ENCODE measurements around the gene SLC6A19.
A peak's percentile ranks its signal among the peaks of the same experiment; 100 is the strongest.

Gene SLC6A19

DNA sequence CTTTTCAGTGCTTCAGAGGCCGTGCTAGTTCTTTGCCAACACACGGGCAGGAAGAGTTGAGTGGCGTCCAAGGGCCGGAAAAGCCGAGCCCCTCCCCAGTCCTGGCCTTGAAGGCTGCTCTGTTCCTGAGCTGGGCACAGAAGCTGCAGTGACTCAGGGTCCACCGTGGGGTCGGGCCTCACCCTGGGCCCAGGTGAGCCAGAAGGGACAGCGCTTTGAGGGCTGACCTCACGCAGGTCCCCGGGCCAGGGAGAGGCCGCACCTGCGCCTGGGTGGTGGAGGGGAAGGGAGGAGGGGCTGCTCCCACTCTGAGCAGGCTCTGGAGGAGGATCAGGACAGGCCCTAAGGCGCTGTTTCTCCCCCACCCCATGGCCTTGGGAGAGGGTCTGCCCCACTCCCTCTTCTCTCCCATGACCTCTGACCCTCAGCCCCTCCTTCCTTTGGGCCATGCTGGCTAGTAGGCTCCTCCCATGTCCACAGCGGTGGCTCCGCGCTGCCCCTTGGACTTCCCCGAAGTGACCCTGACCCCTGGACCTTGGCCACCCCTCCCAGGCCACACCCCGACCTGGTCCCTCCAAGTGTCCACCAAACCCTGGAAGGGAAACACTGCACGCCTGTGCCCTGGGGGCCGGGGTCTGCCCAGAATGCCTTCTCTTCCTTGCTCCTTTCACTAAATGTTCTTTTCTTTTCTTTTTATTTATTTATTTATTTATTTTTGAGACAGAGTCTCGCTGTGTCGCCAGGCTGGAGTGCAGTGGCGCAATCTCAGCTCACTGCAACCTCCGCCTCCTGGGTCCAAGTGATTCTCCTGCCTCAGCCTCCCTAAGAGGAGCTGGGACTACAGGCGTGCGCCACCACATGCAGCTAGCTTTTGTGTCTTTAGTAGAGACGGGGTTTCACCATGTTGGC is 19.7 kb upstream of the SLC6A19 start:
- DNase-seq = no peak

DNA sequence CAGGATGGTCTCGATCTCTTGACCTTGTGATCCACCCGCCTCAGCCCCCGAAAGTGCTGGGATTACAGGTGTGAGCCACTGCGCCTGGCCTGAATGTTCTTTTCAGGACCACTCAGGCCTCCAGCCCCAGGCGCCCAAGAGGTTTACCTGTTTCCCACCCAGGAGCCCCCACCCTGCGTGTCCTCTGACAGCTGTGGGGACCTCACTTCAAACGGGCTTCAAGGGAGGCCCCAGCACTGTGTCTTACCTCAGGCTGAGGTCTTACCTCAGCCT is 19.1 kb upstream of the SLC6A19 start:
- no peak for DNase-seq

DNA sequence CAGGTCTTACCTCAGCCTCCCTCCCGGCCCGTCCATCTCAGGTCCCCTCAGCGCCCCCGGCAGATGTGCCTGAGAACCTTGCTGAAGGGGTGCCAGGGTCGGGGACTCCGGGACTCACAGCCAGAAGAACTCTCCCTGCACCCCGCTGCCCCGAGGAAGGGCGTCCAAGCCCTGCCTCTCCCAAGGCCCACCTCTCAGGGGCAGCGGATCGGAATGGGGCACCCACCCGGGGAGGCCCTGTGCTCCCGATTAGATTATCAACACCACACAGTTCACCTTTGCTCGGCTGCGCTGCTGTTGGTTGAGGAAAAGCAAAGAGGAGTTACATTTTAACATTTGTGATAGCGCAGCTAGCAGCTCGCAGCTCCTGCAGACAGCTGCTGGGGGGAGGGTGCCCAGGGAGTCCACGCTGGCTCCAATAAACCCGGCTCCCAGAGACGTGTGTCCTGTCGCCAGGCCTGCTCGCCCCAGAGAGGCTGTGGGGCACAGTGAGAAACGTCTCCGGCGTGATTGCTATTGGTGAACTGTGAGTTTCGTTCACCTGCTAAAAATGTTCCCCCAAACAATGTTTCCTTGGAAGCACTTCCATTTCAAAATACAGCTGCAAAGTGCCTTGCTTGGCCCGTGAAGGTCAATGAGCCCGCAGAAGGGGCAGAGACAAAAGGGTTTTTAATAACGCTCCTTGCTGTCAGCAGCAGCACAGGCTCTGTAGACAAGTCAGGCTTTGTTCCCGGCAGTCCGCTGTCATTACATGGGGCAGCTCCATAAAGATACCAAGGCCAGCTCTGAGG is 18.6 kb upstream of the SLC6A19 start:
- DNase-seq = no peak

DNA sequence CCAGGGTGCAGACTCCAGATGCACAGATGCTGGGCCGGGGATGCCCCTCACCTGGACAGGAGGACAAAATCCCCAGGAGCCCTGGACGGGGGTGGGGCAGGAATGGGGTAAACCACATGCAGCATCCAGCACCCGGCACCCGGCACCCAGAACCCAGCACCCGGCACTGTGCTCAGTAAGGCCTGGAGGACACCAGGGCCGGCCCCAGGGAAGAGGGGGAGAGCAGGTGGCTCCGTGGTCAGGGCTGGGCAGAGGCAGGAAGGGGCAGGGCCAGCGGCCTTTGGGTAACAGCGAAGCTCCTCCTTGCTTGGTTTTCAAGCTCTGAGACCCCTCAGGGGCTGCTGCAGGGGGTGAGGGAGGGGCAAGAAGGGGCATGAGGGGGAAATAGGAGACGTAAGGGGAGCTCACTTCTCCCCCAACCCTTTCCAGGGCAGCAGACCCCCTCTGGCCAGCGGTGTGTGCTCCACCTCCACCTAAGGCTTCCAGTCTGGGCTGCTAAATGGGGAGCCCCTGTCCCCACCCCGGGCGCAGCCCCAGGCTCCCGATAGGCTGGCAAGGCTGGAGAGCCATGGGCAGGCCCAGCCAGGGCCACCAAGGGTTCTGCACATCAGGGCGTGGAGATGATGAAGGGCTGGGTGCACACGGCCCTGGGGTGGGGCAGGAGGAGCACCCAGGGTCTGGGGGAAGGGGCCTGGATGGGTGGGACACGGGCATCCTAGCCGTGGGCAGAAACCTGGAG is 17.8 kb upstream of the SLC6A19 start:
- no peak for DNase-seq

DNA sequence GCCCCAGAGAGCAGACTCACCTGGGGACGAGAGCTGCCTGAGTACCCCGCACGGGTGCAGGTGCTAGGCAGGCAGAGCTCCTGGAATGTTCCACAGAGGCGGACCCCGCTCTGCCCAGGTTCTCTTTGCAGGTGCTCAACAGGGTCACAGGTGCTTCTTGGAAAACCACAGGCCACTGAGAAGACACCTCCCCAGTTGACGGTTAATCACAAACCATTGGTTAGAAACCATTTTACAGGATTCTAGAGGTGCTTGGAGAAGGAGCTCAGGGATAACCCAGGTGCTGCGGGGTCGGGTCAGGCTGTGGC is 17.3 kb upstream of the SLC6A19 start:
- DNase-seq = no peak

DNA sequence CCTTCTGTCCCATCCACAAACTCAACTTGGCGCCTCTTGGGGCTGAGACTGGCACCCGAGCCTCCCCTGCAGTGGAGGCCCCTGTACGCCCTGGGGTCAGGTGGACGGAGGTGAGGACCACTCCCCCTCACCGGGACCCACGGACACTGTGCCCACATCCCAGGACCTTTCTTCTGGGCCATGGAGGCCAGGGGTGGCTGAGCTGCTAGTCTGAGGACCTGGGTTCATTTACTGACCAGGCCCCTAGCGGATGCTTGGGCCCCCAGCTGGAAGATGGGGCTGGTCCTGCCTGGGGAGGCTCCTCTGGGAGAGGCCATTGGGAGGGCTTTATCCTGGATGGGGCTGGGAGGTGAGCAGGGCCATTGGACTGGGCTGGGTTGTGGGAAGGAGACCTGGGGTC is 16.9 kb upstream of the SLC6A19 start:
- DNase-seq = no peak

DNA sequence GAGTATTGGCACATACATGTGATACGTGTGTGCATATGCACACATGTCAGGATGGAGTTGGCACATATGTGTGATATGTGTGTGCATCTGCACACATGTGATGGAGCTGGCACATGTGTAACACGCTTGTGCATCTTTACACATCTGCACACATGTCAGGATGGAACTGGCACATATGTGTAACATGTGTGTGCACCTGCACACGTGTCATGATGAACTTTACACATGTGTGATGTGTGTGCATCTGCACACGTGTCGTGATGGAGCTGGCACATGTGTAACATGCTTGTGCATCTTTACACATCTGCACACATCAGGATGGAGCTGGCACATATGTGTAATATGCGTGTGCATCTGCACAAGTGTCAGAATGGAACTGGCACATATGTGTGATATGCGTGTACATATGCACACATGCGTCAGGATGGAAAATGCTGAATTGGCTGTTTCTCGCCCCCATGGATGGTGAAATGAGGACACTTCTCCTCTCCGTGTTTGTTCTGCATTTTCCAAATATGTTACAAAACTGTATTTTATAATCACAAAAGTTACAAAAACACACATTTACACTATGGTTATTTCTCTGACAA is 16.3 kb upstream of the SLC6A19 start:
- no peak for DNase-seq

DNA sequence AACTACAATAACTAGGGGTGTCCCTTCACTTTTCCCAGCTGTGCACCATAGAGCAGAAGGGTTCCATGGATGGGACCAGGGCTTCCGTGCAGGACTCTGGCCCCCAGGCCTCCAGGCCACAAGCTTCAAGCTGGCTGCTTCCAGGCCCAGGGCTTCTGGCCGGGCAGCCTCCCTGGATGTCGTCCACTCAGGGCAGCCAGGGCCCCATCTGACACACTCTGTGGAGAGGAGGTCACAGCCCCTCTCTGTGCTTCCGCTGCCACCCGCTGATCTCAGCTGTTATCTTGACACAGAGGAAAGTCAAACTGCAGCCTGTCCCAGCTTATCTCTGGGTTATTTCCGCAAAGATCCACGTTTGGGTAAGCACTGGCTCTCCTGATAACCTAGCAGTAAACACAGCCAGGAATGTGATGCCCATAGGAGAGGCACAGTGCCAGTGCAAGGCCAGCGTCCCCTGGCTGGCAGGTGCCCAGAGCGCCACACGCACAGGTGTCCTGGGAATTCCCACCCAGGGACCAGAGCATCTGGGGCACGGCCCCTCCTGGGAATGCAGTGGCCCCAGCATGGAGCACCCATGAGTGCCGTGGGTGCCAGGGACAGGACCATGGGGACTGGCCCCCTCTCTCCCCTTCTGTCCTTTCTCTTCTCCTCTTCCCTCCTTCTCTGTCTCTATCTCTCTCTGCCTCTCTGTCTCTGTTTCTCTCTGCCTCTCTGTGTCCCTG is 15.6 kb upstream of the SLC6A19 start:
- no peak for DNase-seq

DNA sequence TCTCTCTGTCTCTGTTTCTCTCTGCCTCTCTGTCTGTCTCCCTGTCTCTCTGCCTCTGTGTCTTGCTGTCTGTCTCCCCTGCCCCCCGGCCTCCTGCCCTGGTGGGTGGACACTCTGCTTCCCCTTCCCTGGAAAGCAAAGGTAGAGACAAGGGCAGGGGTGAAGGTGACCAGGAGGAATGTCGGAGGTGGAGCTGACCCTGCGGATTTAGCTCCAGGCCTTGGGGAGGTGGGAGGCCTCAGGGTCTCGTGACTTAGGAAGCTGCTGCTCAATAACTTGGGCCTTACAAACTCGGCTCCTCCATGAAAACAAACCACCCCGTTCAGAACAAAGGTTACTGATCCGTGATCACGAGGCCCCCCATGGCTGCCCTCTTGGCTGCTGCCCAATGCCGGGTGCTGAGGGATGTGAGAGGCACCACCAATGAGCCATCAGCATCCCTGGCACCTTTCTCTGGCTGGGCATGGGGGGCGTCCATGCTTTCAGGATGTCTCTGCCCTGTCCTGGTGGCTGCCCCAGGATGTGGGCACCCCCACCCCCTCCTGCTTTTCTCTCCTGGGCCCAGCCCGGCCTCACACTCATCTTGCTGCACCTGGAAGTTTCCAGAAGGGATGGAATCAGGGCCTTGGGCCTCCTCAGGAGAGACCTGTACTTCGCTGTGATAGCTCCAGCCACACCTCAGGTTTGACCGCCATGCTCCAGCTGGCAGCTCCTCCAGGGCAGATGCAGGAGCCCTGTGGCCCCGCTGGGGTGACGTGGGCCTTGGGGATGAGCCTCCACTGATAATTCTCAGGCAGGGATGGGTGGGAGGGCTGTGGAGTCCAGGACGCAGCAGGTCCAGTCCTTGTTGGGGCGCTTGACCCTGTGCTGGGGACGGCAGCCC is 14.8 kb upstream of the SLC6A19 start:
- no peak for DNase-seq

DNA sequence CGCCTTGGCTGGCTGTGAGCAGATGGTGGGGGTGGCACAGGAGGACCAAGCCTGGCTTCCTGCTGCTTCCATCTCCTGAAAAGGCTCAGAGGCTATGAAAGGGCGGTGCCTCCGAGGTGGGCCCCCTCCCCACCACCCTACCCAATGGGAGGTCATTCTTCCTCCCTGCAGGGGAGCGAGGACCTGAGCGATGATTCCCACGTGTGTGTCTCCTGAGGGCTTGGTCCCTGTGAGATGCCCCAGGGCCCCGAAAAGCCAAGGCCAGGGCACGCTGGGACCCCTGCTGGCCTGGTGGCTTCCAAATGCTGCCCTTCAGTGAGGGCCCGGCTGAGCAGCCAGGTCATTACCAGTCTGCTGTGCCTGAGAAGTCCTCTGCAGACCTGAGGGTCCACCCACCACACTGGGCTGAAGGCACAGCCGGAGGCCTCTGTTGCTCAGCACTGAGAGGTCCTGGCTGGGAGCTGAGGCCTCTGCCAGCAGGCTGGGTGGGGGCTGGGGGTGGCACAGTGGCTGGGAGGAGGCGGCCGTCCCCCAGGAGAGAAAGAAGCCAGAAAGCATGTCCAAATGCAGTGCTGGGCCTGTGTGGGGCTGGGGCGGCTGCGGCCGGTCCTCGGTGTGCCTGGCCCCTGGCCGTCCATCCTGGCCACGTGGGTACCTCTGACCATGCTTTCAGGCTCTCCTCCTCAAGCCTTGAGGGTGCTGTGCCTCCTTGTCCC is 14.0 kb upstream of the SLC6A19 start:
- DNase-seq = no peak

DNA sequence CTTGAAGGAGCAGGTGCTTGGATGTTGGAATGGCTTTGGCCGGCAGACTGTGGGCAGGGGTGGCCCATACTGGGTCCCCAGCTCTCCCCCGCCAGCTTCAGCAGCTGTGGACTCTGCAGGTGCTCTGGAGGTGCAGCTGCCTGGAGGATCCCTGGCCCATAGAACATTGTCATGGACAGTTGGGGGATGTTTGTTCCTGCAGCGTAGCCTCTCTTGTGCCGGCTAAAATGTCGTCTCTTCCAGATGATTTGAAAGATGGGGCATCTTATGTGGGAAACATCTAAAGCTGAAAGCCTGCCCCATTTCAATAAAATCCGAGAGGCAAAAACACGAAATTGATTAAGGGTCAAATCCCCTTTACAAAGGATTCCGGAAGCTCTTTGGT is 13.5 kb upstream of the SLC6A19 start:
- DNase-seq = no peak

DNA sequence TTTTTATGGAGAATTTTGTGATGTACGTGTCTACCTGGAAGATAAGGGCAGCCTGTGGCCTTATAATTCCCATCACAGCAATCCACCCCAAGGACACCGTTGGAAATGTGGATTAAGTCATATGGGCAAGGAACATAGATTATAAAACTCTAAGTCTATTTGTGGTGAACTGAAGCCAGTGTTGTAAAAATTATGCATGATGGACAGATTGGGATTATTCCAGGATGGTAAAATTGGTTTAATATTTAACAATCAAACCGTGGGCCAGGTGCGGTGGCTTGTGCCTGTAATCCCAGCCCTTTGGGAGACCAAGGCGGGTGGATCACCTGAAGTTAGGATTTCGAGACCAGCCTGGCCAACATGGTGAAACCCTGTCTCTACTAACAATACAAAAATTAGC is 12.9 kb upstream of the SLC6A19 start:
- no peak for DNase-seq

DNA sequence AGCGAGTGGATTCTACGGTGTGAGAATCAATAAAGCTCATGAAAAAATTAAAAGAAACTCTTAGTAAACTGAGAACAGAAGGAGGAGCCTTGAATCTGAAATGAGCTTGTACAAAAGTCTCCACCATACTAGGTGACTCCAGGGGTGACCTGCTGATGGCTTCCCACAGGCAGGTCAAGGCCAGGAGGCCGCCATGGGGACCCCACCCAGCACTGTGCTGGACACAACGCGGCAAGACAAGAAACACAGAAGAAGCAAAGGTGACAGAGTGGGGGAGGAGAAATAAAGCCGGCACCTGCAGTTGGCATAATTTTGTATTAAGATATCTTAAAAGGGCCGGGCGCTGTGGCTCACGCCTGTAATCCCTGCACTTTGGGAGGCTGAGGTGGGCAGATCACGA is 12.1 kb upstream of the SLC6A19 start:
- no peak for DNase-seq

DNA sequence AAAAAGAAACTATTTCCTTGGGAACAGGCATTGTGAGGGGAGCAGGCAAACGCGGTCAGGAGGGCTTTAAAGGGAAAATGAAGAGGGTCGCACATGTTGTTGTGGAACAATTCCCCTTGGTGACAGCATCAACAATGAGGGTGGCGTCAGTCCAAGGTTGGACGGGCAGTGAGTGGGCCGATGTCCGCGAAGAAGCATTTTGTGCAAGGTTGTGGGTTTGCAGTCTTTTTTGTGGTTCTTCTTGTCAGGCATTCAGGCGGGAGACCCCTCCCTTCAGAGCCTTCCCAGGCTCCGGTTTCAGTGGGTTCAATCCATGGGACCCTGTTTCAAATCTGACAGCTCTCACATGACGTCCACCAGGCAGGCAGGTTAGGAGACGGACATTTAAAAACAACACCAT is 11.1 kb upstream of the SLC6A19 start:
- no peak for DNase-seq

DNA sequence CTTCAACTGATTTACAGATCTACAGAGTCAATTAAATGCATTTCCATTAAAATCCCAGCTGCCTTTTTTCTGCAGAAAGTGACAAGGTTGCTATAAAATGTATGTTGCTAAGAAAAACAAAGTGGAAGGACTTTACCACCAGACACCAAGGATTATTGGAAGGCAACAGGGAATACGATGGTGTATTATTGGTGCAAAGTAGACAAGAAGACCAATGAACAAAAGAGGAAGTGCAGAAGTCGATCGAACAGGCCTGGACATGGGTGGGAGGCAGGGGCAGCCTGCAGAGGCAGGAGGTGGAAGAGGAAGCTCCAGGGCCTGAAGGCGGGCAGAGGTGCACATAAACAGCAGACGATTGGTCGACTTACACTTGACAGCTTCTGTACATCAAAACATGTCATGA is 10.6 kb upstream of the SLC6A19 start:
- peak; percentile 52 for DNase-seq

DNA sequence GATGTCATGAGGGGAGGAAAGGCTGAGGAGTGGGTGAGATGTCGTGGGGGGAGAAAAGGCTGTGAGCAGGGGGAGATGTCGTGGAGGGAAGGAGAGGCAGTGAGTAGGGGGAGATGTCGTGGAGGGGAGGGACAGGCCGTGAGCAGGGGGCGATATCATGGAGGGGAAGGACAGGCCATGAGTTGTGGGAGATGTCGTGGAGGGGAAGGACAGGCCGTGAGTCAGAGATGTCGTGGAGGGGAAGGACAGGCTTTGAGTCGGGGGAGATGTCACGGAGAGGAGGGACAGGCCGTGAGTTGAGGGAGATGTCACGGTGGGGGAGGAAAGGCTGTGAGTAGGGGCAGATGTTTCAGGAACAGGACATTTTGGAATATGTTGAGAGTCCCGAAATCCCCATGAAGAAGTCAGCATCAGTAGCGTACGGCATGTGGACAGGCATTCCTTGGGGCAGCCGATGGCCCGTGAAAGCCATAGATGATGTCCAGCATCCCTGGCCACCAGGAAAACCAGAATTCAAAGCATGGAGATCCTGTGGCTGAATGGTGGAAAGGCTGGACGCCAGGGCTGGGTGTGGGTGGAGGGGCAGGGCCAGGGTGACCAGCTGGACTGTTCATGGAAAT is 8.3 kb upstream of the SLC6A19 start:
- DNase-seq = no peak

DNA sequence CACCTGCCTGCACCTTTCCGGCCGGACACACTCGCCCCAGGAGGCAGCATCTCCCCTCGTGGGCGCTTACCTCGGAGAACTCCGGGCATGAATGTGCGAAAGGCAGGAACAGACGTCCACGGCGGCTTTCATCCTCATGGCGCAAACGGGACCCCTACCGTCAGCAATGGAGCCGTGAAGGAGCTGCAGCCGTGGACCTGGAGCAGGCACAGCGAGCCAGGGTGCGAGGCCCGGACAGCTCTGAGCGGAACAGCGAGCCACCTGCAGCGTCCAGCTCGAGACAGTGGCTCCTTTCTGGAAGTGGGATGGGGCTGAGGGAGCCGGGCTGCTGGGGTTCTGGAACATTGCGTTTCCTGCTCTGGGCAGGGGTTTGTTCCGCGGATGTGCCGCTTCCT is 7.8 kb upstream of the SLC6A19 start:
- DNase-seq = no peak

DNA sequence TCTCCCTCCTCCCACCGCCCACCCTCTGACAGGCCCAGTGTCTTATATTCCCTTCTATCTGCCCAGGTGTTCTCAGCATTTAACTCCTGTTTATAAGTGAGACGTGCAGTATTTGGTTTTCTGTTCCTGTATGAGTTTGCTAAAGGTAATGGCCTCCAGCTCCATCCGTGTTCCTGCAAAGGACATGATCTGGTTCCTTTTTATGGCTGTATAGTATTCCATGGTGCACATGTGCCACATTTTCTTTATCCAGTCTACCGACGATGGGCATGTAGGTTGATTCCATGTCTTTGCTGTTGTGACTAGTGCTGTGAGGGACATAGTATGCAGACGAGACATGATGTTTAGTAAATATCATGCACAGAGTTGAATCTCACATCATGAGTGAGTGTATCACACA is 7.0 kb upstream of the SLC6A19 start:
- no peak for DNase-seq

DNA sequence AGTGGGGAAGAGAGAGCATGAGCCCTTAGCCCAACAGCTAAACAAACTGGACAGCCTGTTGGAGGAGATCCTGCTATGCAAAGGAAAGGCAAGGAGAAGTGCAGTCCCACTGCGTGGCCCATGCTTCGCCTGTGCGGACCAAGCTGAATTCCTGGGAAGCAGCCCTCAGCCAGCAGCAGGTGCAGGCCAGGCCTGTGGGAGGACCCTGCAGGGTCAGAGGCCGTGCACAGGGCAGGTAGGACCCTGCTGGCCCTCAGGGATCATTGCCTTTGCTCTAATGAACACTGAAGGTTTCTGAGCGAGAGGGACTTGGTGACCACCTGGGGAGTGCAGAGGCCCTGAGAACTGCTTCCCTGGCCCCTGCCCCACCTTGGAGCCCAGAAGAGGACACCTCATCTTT is 6.0 kb upstream of the SLC6A19 start:
- DNase-seq = no peak

DNA sequence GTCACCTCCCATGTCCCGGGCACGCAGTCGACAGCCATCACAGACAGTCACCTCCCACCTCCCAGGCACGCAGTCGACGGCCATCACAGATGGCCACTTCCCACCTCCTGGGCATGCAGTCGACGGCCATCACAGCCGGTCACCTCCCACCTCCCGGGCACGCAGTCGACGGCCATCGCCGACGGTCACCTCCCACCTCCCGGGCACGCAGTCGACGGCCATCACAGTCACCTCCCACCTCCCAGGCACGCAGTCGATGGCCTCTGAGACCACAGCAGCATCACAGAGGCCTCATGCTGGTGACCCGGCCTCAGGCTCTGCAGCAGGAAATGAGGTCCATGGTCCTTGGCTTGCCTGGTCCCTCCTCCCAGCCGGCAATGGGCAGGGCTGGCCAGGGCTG is 5.5 kb upstream of the SLC6A19 start:
- no peak for DNase-seq

DNA sequence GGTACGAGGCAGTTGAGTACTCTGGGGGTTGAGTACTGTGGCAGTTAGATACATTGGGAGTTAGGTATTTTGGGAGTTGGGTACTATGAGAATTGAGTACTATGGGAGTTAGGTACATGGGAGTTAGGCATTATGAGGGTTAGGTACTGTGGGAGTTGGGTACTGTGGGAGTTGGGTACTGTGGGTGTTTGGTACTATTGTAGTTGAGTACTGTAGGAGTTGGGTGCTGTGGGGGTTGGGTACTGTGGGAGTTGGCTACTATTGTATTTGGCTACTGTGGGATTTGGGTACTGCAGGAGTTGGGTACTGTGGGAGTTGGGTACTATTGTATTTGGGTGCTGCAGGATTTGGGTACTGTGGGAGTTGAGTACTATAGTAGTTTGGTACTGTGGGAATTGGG is 4.8 kb upstream of the SLC6A19 start:
- DNase-seq = no peak

Measured in GDM1 (cell line).